T47D (cell line): ENCODE measurements around the gene PRLR.
"Not testable (repeated sequence)": the region's sequence is repeated elsewhere in the genome, so short reads cannot be mapped to it uniquely, and the experiment has no call there.

Experiments used
- DNase-seq, 2 experiments: peaks; one replicate each; pipeline versions ENCODE4 v3.0.0 to v3.0.0-alpha.2; 2011 to 2012; ENCODE audit warnings: low read depth in 1 of 2, low spot score in 1 of 2
- JUND ChIP-seq: IDR thresholded peaks from 2 replicates; pipeline ENCODE4 v1.6.1; 2012; ENCODE audit warnings: low read depth
- in situ Hi-C: cut with HindIII; loops from 2 replicates; pipeline ENCODE4 v1.10.0; 2016; ENCODE audit warnings: low sequenced_read_pairs, low pct_unique_long_range_greater_than_20kb

Gene PRLR

DNA sequence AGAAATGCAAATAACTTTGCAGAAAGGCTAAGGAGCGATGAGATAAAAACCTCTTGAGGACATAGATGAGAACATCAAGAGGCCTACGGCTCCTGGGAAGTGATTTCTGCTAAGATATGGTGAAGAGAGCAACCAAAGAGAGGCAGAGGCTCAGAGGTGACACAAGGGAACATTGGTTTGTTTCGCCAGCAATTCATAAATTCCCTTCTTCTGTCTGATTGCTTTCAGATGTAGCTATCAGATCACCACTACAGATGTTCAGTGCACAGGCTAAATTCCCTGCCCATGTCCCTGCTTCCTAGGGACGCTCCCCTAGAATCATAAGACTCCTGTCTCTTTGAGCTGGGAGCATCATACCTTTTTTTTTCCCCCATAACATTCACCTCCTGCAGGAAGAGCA is 193.8 kb downstream of the PRLR start:
- TF ChIP-seq JUND: no peak
- in situ Hi-C loops: no loop called here
- DNase-seq: no peak

GRCh38 chr5:35035929-35036328 is 194.4 kb downstream of the PRLR start:
- DNase-seq, in situ Hi-C loops: not testable (repeated sequence)

- DNase-seq: no peak
- TF ChIP-seq JUND: no peak
- in situ Hi-C loops: no loop called here
These were observed 195.0 kb downstream of the PRLR start for GRCh38 chr5:35035271-35035670.

DNA sequence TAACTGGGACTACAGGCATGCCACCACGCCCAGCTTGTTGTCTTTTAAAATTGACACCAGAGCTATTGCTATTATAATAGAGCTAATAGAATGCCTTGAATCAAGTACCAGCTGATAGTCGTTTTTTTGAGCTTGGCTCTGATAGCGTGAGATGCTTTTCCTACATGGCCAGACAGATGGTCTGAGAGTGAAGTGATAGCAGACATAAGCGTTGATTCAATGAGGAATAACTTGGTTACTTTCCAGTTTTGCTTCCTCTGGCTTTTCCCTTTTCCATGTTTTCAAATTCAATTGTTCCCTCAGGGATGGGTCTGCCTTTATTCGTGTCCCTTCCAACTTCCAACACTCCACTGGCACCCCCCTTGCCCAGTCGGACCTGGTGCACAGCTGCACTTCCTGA is 197.9 kb downstream of the PRLR start:
- DNase-seq: no peak
- TF ChIP-seq JUND: no peak
- in situ Hi-C loops: no loop called here

- no peak for TF ChIP-seq JUND
- in situ Hi-C loops: no loop called here
- DNase-seq: no peak
These were observed 199.0 kb downstream of the PRLR start for GRCh38 chr5:35031276-35031675.

DNA sequence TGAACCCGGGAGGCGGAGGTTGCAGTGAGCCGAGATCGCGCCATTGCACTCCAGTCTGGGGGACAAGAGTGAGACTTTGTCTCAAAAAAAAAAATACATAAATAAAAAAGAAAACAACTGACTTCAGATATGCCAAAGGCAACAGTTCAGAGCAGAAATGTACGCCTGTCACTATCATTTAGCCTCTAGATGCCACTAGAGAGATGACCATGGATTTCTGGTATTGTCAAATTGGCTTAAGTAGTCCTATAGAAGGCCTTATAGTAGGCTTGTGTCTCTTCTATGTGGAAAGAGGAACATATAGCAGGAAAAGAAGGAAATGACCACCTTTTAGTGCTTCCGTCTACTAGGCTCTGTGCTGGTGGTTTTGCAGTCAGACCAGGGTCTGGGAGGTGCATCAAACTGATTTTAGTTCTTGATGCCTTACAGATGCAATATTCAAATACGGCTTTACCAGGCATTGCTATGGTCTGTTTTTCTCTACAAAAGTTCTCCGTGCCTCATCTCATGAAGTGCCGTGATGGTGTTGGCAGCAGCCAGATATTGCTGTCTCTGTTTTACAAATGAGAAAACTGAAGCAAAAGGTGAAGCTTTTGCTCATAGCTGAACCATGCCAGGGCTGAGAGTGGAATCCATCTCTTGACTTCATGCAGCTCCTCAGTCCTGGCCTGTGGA is 199.7 kb downstream of the PRLR start:
- in situ Hi-C loops: no loop called here
- TF ChIP-seq JUND: no peak
- peak in 1 of 2 experiments; percentile 57 for DNase-seq

DNA sequence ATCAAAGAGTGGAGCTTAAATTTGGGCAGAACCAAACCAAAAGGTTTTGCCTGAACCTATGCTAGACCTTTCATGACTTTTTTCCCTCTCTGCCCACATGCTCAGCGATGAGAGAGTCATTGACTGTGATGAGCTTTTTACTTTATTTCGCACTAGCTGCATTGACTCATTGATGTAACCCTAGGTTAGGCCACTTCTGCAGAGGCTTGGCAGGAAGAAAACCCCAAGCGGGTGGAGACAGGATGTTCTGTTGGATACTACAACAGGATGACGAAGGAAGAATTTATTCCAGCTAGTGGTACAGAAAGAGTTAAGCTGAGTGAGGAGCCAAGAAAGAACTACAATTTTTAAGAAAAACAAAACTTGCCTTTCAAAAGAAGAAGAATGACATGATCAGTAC is 201.0 kb downstream of the PRLR start:
- in situ Hi-C loops: no loop called here
- TF ChIP-seq JUND: no peak
- no peak for DNase-seq

DNA sequence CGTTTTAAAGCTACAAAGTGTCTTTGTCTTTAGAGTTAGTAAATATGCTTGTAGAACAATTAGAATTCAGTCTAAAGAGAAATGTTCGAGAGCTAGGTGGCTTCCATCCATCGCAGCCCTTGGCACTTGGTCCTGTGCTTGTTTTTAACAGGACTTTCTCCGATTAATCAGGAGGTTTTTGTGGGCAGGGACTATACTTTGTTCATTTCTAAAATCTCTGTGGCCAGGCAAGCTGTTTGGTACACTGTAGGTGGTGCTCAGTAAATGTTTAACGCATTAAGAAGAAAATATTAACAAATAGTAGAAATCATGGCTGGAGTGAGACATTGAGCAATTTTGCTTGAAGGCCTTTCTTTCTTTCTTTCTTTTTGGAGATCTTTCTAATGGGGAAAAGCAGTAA is 203.3 kb downstream of the PRLR start:
- DNase-seq: no peak
- no peak for TF ChIP-seq JUND
- in situ Hi-C loops: no loop called here

GRCh38 chr5:35026280-35026840 is 203.9 kb downstream of the PRLR start:
- no peak for TF ChIP-seq JUND
- DNase-seq: no peak
- in situ Hi-C loops: no loop called here

GRCh38 chr5:35024911-35025510 is 205.3 kb downstream of the PRLR start:
- no peak for DNase-seq
- no peak for TF ChIP-seq JUND
- in situ Hi-C loops: no loop called here

DNA sequence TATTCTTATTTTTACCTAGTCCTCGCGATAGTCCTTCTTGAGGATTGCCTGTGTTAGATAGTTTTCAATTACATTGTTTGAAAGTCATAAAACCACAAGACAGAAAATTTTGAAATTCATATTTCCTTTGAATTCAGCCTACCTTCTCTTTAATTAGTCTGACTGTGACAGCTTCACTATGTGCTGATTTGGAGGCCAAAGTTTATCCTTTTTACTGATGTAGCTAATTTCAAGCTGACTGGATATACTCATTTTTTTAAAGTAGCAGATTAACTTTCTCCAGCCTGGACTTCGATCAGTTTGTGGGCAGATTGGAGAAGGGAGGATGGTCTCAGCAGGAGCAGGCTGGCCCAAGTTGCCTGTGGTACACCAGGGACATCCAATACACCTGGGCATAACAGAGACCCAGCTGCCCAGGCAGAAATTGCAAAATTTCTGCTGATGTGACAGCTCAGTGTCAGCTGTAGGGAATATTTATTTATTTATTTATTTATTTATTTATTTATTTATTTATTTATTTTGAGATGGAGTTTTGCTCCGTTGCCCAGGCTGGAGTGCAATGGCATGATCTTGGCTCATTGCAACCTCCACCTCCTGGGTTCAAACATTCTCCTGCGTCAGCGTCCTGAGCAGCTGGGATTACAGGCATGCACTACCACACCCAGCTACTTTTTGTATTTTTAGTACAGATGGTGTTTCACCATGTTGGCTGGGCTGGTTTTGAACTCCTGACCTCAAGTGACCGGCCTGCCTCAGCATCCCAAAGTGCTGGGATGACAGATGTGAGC is 206.7 kb downstream of the PRLR start:
- in situ Hi-C loops: no loop called here
- no peak for TF ChIP-seq JUND
- DNase-seq: no peak

DNA sequence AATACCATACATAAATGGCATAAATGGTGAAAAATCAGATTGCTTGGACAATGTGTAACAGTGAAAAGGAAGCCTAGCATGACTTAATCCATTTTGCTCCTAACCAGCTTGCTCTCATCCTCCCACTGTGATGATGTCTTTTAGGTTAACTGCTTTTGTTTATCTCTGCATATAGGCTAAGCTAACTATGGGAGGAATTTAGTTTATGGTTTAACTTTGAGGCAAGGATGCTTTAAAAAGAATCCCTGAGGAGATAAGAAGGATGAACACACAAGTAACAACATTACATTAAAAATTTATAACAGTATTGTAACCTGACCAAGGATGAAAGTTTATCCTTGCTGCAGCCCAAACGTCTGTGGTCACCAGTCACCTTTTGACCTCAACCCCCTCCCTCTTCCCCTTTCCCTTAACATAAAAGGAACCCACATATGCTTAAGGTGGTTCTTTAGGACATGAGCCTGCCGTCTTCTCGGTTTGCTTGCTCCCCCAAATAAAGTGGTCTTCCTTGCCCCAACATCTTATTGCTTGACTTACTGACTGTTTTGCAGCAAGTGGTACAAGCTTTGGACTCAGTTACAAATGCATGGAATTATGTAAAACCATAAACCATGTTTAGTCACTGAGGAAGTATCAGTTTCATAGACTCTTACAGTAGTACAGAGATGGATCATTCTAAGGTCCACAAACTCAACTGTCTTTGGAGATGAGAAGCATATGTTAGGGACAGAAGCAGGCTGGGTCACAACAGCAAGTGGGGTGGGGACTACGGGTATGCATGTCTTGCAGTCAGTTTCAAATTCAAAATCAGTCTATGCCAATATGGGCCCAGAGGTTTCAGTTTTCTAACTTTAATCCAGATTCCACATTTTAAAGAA is 213.9 kb downstream of the PRLR start:
- DNase-seq: no peak
- in situ Hi-C loops: no loop called here
- no peak for TF ChIP-seq JUND
